Dendritic cell treated with granulocyte-macrophage colony-stimulating factor and Interleukin-4, amounts not matched to agents 40 ng/mL and 50 ng/mL, for 4 days (primary cell): ENCODE data around the gene RFC5.
A peak's percentile ranks its signal among the peaks of the same experiment; 100 is the strongest.

Source experiments
- H3K27ac Mint-ChIP-seq: one replicate; pipeline ENCODE4 v1.8.0; 2022; ENCODE audit warnings: mild to moderate bottlenecking, mixed read lengths
- H3K27me3 Mint-ChIP-seq: one replicate; pipeline ENCODE4 v1.8.0; 2022; ENCODE audit warnings: mild to moderate bottlenecking, mixed read lengths
- H3K36me3 Mint-ChIP-seq: one replicate; pipeline ENCODE4 v1.8.0; 2022; ENCODE audit warnings: low read depth, mixed read lengths
- H3K4me1 Mint-ChIP-seq: one replicate; pipeline ENCODE4 v1.8.0; 2022; ENCODE audit warnings: low read depth, mixed read lengths
- H3K4me3 Mint-ChIP-seq: one replicate; pipeline ENCODE4 v1.8.0; 2022; ENCODE audit warnings: mild to moderate bottlenecking, moderate library complexity, mixed read lengths
- H3K9me3 Mint-ChIP-seq: one replicate; pipeline ENCODE4 v1.8.0; 2022; ENCODE audit warnings: mixed read lengths
- intact Hi-C: fragments of 100-400 bp; cut with micrococcal nuclease; formaldehyde crosslinking; loops from one replicate; pipeline ENCODE4 v1.15.0; 2022

Gene RFC5

GRCh38 chr12:118050972-118051910, 34.7 kb downstream of the RFC5 start:
- no peaks in the 10 kb centered on the region for H3K9me3 Mint-ChIP-seq
- no peak overlapping the region for H3K4me3 Mint-ChIP-seq
- H3K27ac Mint-ChIP-seq: no peak overlapping the region
- intact Hi-C loops: no loop called here
- no peaks in the 10 kb centered on the region for H3K27me3 Mint-ChIP-seq
- H3K36me3 Mint-ChIP-seq: peaks cover 73% of the 10 kb centered on the region
- H3K4me1 Mint-ChIP-seq: peaks cover 21% of the 10 kb centered on the region

DNA sequence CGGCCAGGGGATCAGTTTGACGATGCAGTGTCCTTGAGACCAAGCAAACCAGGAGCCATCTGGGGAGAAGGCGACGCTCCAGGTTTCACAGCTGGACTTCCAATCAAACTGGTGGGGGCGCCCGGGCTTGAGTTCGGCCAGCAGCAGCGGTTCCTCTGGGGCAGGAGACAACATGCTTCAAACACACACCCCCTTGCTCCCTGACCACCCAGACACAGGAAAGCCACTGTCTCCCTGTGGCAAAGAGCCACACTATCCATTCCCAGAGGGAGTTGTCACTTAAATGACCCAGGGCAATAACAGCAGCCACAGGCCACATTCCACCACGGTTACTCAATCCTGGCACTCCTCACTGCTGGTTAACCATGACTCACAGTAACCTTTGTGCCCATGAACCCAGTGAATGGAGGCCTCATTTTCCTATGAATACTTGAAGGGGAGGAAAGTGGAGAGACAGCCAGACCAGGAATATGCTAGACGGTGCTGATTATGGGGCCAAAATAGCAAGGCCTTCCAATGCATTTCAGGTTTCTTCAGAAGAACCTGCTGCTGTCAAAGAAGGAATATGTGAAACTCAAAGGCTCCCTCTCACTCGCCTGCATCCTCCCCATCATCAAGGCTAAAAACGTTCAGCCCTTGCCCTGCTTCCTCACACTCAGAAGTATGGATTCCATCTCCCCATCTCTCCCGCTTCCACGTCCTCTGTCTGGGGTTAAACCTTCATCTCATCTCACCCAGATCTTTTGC, 36.0 kb downstream of the RFC5 start:
- no peaks in the 10 kb centered on the region for H3K9me3 Mint-ChIP-seq
- H3K36me3 Mint-ChIP-seq: peaks cover 61% of the 10 kb centered on the region
- no peaks in the 10 kb centered on the region for H3K27me3 Mint-ChIP-seq
- H3K4me3 Mint-ChIP-seq: no peak overlapping the region
- no peak overlapping the region for H3K27ac Mint-ChIP-seq
- intact Hi-C loops: no loop called here
- peaks cover 27% of the 10 kb centered on the region for H3K4me1 Mint-ChIP-seq

- H3K27me3 Mint-ChIP-seq: no peaks in the 10 kb centered on the region
- H3K27ac Mint-ChIP-seq: no peak overlapping the region
- intact Hi-C loops: no loop called here
- H3K4me3 Mint-ChIP-seq: no peak overlapping the region
- peaks cover 56% of the 10 kb centered on the region for H3K36me3 Mint-ChIP-seq
- H3K4me1 Mint-ChIP-seq: peaks cover 30% of the 10 kb centered on the region
- no peaks in the 10 kb centered on the region for H3K9me3 Mint-ChIP-seq
These were observed 36.8 kb downstream of the RFC5 start for GRCh38 chr12:118053071-118053985.

- Mint-ChIP-seq H3K9me3 (no peaks in the 10 kb centered on the region), H3K27ac (no peak overlapping the region), H3K36me3 (peaks cover 44% of the 10 kb centered on the region), H3K4me3 (no peak overlapping the region), H3K4me1 (peaks cover 48% of the 10 kb centered on the region), H3K27me3 (no peaks in the 10 kb centered on the region)
- intact Hi-C loops: no loop called here
These were observed 38.6 kb downstream of the RFC5 start for GRCh38 chr12:118055144-118055557.

- intact Hi-C loops: no loop called here
- no peak overlapping the region for H3K27ac Mint-ChIP-seq
- peaks cover 50% of the 10 kb centered on the region for H3K4me1 Mint-ChIP-seq
- peaks cover 36% of the 10 kb centered on the region for H3K36me3 Mint-ChIP-seq
- H3K9me3 Mint-ChIP-seq: no peaks in the 10 kb centered on the region
- no peaks in the 10 kb centered on the region for H3K27me3 Mint-ChIP-seq
- no peak overlapping the region for H3K4me3 Mint-ChIP-seq
These were observed 39.6 kb downstream of the RFC5 start for GRCh38 chr12:118055865-118056773.

- peaks cover 35% of the 10 kb centered on the region for H3K36me3 Mint-ChIP-seq
- H3K27me3 Mint-ChIP-seq: no peaks in the 10 kb centered on the region
- H3K9me3 Mint-ChIP-seq: no peaks in the 10 kb centered on the region
- intact Hi-C loops: no loop called here
- no peak overlapping the region for H3K4me3 Mint-ChIP-seq
- H3K4me1 Mint-ChIP-seq: peaks cover 51% of the 10 kb centered on the region
- no peak overlapping the region for H3K27ac Mint-ChIP-seq
These were observed 41.7 kb downstream of the RFC5 start for GRCh38 chr12:118058227-118058626.

- intact Hi-C loops: no loop called here
- Mint-ChIP-seq H3K4me3 (no peak overlapping the region), H3K9me3 (no peaks in the 10 kb centered on the region), H3K27ac (no peak overlapping the region), H3K36me3 (peaks cover 31% of the 10 kb centered on the region), H3K4me1 (peaks cover 51% of the 10 kb centered on the region), H3K27me3 (no peaks in the 10 kb centered on the region)
These were observed 42.4 kb downstream of the RFC5 start for GRCh38 chr12:118058881-118059280.

GRCh38 chr12:118059341-118060191, 43.1 kb downstream of the RFC5 start:
- intact Hi-C loops: loop anchor here (2.0 to 5.0 kb wide), 3 partner anchors 43 to 318 kb away; partner anchors contain the start of genes PEBP1, SUDS3 and VSIG10
- H3K27ac Mint-ChIP-seq: peak overlapping the region; percentile 95
- H3K9me3 Mint-ChIP-seq: no peaks in the 10 kb centered on the region
- H3K4me1 Mint-ChIP-seq: peaks cover 58% of the 10 kb centered on the region
- peak overlapping the region; percentile 83 for H3K4me3 Mint-ChIP-seq
- peaks cover 31% of the 10 kb centered on the region for H3K36me3 Mint-ChIP-seq
- H3K27me3 Mint-ChIP-seq: no peaks in the 10 kb centered on the region

- no peaks in the 10 kb centered on the region for H3K9me3 Mint-ChIP-seq
- H3K4me1 Mint-ChIP-seq: peaks cover 63% of the 10 kb centered on the region
- peak overlapping the region; percentile 95 for H3K27ac Mint-ChIP-seq
These were observed 44.0 kb downstream of the RFC5 start for GRCh38 chr12:118060301-118061010.

DNA sequence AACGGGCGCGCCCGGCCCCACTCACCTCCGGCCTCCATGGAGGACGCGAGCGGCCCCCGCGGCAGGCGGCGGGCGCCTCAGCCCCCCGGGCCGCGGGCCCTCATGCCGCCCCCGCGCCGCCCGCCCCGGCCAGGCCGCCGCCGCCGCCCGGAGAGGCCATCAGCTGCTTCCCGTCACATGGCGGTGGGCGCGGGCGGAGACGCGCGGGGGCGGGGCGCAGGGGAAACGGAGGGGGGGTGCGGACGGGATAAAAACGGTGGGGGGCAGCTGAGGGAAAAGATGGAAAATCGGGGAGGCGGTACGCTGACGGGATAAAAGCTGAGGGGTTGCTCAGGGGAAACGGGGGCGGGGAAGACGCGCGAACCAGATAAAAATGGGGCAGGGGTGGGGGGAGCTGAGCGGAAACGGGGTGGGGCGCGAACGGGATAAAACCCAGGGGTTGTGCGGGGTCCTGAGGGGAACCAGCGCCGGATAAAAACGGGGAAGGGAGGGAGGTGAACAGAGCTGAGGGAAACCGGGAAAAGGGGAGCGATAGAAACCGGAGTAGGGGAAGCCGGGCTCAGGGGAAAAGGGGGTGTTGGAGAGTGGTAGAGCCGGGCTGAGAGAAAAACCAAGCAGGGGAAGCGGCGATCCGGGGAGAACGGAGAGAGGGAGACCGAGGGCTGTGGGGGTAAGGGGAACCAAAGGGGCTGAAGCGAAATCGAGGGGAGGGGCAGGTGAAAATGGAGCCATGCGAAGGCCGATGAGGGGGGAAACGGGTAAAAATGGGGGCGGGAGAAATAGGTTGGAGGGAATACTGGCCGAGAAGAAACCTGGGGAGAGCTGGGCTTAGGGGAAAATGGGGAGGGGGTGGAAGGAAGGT, 44.7 kb downstream of the RFC5 start, which contains the start of gene WSB2:
Gene WSB2 (minus strand): TSS at position 169 of the 862 bp plus-strand sequence. CDS start 131 bp downstream, at position 38.
- Mint-ChIP-seq H3K27me3 (no peaks in the 10 kb centered on the region), H3K9me3 (no peaks in the 10 kb centered on the region), H3K36me3 (peaks cover 31% of the 10 kb centered on the region), H3K4me1 (peaks cover 63% of the 10 kb centered on the region), H3K27ac (peak within 1 kb of the TSS; percentile 95), H3K4me3 (peak within 1 kb of the TSS; percentile 90)
- intact Hi-C loops: loop anchor here (1.0 to 5.0 kb wide), 4 partner anchors 41 to 316 kb away; partner anchors contain the start of genes PEBP1, RFC5, SUDS3 and VSIG10

More at GRCh38 chr12:118060301-118061010, 44.0 kb downstream of the RFC5 start:
- Mint-ChIP-seq H3K36me3 (peaks cover 31% of the 10 kb centered on the region), H3K27me3 (no peaks in the 10 kb centered on the region), H3K4me3 (peak overlapping the region; percentile 90)
- intact Hi-C loops: loop anchor here (1.0 to 5.0 kb wide), 4 partner anchors 42 to 317 kb away; partner anchors contain the start of genes PEBP1, RFC5, SUDS3 and VSIG10
